ENCODE results near the gene C12orf56.

GRCh38 chr12:64407342-64408223 lies 17.0 kb upstream of the C12orf56 start:
- TF ChIP-seq CTCF (IDR thresholded peaks at IDR 0.05; ENCODE audit: low read depth, low read length, missing input control) (no peak), FOXA1 (IDR thresholded peaks at IDR 0.05) (no peak), MAX (IDR thresholded peaks at IDR 0.05) (no peak), EGR1 (IDR thresholded peaks at IDR 0.05; ENCODE audit: low read depth in 2 of 2) (no peak), GABPA (IDR thresholded peaks at IDR 0.05 in 1 of 2, conservative IDR thresholded peaks at IDR 0.05 in 1 of 2) (no peak), RAD21 (IDR thresholded peaks at IDR 0.05) (no peak), TAF1 (conservative IDR thresholded peaks at IDR 0.05) (no peak), YY1 (IDR thresholded peaks at IDR 0.05) (no peak), ZBTB33 (IDR thresholded peaks at IDR 0.05) (no peak), FOXA2 (IDR thresholded peaks at IDR 0.05) (no peak), JUND (IDR thresholded peaks at IDR 0.05) (no peak), SP1 (IDR thresholded peaks at IDR 0.05) (no peak)
